Keratinocyte (primary cell): ENCODE measurements around the gene ADRM1. TPM values are rescaled to one million over a fixed set of nuclear protein-coding genes. Genes with fewer than 3 reads are reported as not detected.

Source experiments
- DNase-seq: peaks from one replicate; pipeline ENCODE4 v3.0.0-alpha.2; 2011; ENCODE audit warnings: low read depth, missing footprints, low spot score
- FAIRE-seq: peaks from 2 replicates; lab custom pipeline; 2011; peaks lifted over from hg19 to GRCh38; lab: Jason Lieb, UNC
- H2AFZ ChIP-seq: 2 replicates; pipeline ENCODE4 v1.6.0; 2012; ENCODE audit warnings: low read length, control low read depth, inconsistent platforms; ENCODE audit not compliant: control insufficient read depth
- H3K27ac ChIP-seq: 2 replicates; pipeline ENCODE4 v1.5.1; 2011; ENCODE audit warnings: low read length; ENCODE audit not compliant: control insufficient read depth, insufficient read depth
- H3K27me3 ChIP-seq: 3 replicates; pipeline ENCODE4 v1.6.0; 2011; ENCODE audit warnings: low read length; ENCODE audit not compliant: control insufficient read depth, insufficient read depth; ENCODE audit errors: extremely low read depth
- H3K36me3 ChIP-seq, 2 experiments: 2 replicates in 1 of 2; 3 replicates in 1 of 2; pipeline ENCODE4 v1.5.1; 2011; ENCODE audit warnings: low read length in 2 of 2, mild to moderate bottlenecking in 1 of 2; ENCODE audit not compliant: control insufficient read depth in 2 of 2, insufficient read depth in 2 of 2; ENCODE audit errors: extremely low read depth in 1 of 2
- H3K4me1 ChIP-seq: 3 replicates; pipeline ENCODE4 v1.5.1; 2011; ENCODE audit warnings: low read length; ENCODE audit not compliant: control insufficient read depth, insufficient read depth; ENCODE audit errors: extremely low read depth
- H3K4me2 ChIP-seq: 3 replicates; pipeline ENCODE4 v1.6.0; 2011; ENCODE audit warnings: low read depth, low read length; ENCODE audit not compliant: control insufficient read depth, insufficient read depth; ENCODE audit errors: extremely low read depth
- H3K4me3 ChIP-seq, 3 experiments: fragments of 200-600 bp in 1 of 3; sonication (generic) in 1 of 3; 2 replicates in 2 of 3; 3 replicates in 1 of 3; pipeline ENCODE4 v1.5.1; 2011 to 2016; ENCODE audit warnings: low read length in 3 of 3, mild to moderate bottlenecking in 3 of 3, control low read depth in 2 of 3, inconsistent platforms in 1 of 3, low read depth in 1 of 3, mixed read lengths in 1 of 3, mixed run types in 1 of 3, moderate library complexity in 1 of 3; ENCODE audit not compliant: control insufficient read depth in 2 of 3, insufficient read depth in 2 of 3; ENCODE audit errors: extremely low read depth in 1 of 3
- H3K79me2 ChIP-seq: 2 replicates; pipeline ENCODE4 v1.6.0; 2012; ENCODE audit warnings: low read length; ENCODE audit not compliant: control insufficient read depth, insufficient read depth
- H3K9ac ChIP-seq: 3 replicates; pipeline ENCODE4 v1.6.0; 2011; ENCODE audit warnings: low read length; ENCODE audit not compliant: control insufficient read depth, insufficient read depth; ENCODE audit errors: extremely low read depth
- H3K9me1 ChIP-seq: 3 replicates; pipeline ENCODE4 v1.6.0; 2011; ENCODE audit warnings: low read length; ENCODE audit not compliant: control insufficient read depth, insufficient read depth; ENCODE audit errors: extremely low read depth
- H3K9me3 ChIP-seq: 2 replicates; pipeline ENCODE4 v1.5.1; 2012; ENCODE audit warnings: low read depth, low read length; ENCODE audit not compliant: control insufficient read depth
- H4K20me1 ChIP-seq: 3 replicates; pipeline ENCODE4 v1.6.0; 2011; ENCODE audit warnings: low read length; ENCODE audit not compliant: control insufficient read depth, insufficient read depth; ENCODE audit errors: extremely low read depth
- CTCF ChIP-seq, 3 experiments: IDR thresholded peaks in 1 of 3; conservative IDR thresholded peaks in 1 of 3; optimal IDR thresholded peaks in 1 of 3; 2 replicates in 2 of 3; 3 replicates in 1 of 3; pipeline versions ENCODE3 to v1.5.1; 2011; ENCODE audit warnings: low read length in 3 of 3, mild to moderate bottlenecking in 3 of 3, moderate library complexity in 2 of 3, control low read depth in 1 of 3, inconsistent platforms in 1 of 3; ENCODE audit not compliant: insufficient read depth in 2 of 3; ENCODE audit errors: extremely low read depth in 1 of 3
- EZH2 ChIP-seq: IDR thresholded peaks from one replicate; pipeline ENCODE4 v1.6.1; 2012; ENCODE audit warnings: inconsistent platforms, mild to moderate bottlenecking, low read length, moderate library complexity
- dilution Hi-C: fragments of 300-500 bp; cut with MboI; formaldehyde crosslinking; loops from one replicate; pipeline ENCODE4 v1.7.0; 2020; ENCODE audit warnings: low sequenced_read_pairs; ENCODE audit not compliant: extremely low pct_ligation_motif_present
- polyA plus RNA-seq, 5 experiments: library from polyadenylated mRNA; depleted of rRNA in 3 of 5; stranded (reverse) in 3 of 5; stranded (forward) in 1 of 5; unstranded in 1 of 5; fragments of >200 nt; gene quantifications; 1 replicate in 1 of 5; 2 replicates in 3 of 5; 3 replicates in 1 of 5; pipeline versions ENCODE4 v1.2.1 to v1.2.3, GENCODE V29; 2011 to 2012; ENCODE audit warnings: missing spikeins in 2 of 5, low read depth in 1 of 5, low replicate concordance in 1 of 5

Gene ADRM1
- polyA plus RNA-seq, 1 donor (not counting 4 experiments of a cell fraction or from before 2014, with no cell fraction given), result 91.4 TPM

GRCh38 chr20:62354031-62354808, 51.4 kb downstream of the ADRM1 start:
- no peak overlapping the region for H3K9ac ChIP-seq
- peaks cover 9% of the 10 kb centered on the region for H4K20me1 ChIP-seq
- H3K36me3 ChIP-seq, result peaks cover 7 to 22% of the 10 kb centered on the region in 2 experiments
- no peak overlapping the region for H3K27ac ChIP-seq
- no peak overlapping the region for H3K4me3 ChIP-seq
- DNase-seq (no peak), FAIRE-seq (no peak)
- TF ChIP-seq EZH2 (no peak), CTCF (optimal IDR thresholded peaks at IDR 0.05 in 1 of 3, IDR thresholded peaks at IDR 0.05 in 1 of 3, conservative IDR thresholded peaks at IDR 0.05 in 1 of 3; ENCODE audit: extremely low read depth in 1 of 3, insufficient read depth in 2 of 3, low read length in 3 of 3) (no peak)
- H3K79me2 ChIP-seq, result peaks cover 54% of the 10 kb centered on the region
- H3K9me3 ChIP-seq, result no peaks in the 10 kb centered on the region
- peak overlapping the region; percentile 27 for H3K4me2 ChIP-seq
- H2AFZ ChIP-seq, result no peak overlapping the region
- H3K9me1 ChIP-seq, result no peaks in the 10 kb centered on the region
- H3K4me1 ChIP-seq, result peaks cover 91% of the 10 kb centered on the region
- dilution Hi-C loops, result no loop called here
- no peaks in the 10 kb centered on the region for H3K27me3 ChIP-seq

GRCh38 chr20:62354811-62355341, 52.1 kb downstream of the ADRM1 start:
- H3K9me1 ChIP-seq, result no peaks in the 10 kb centered on the region
- no peak overlapping the region for H2AFZ ChIP-seq
- no peaks in the 10 kb centered on the region for H3K9me3 ChIP-seq
- peak overlapping the region; percentile 4 to 46 (median 38) for H3K4me3 ChIP-seq
- peaks cover 55% of the 10 kb centered on the region for H3K79me2 ChIP-seq
- TF ChIP-seq CTCF (optimal IDR thresholded peaks at IDR 0.05 in 1 of 3, IDR thresholded peaks at IDR 0.05 in 1 of 3, conservative IDR thresholded peaks at IDR 0.05 in 1 of 3; ENCODE audit: extremely low read depth in 1 of 3, insufficient read depth in 2 of 3, low read length in 3 of 3), result no peak
- TF ChIP-seq EZH2, result no peak
- peak overlapping the region; percentile 79 for H3K27ac ChIP-seq
- peak overlapping the region; percentile 74 for H3K4me2 ChIP-seq
- FAIRE-seq (no peak), DNase-seq (no peak)
- H3K36me3 ChIP-seq, result peaks cover 7 to 24% of the 10 kb centered on the region in 2 experiments
- no peaks in the 10 kb centered on the region for H3K27me3 ChIP-seq
- peaks cover 94% of the 10 kb centered on the region for H3K4me1 ChIP-seq
- H3K9ac ChIP-seq, result peak overlapping the region; percentile 72
- H4K20me1 ChIP-seq, result peaks cover 9% of the 10 kb centered on the region
- dilution Hi-C loops, result no loop called here
